ENCODE data around the gene EEPD1.
"Not testable (repeated sequence)": the region's sequence is repeated elsewhere in the genome, so short reads cannot be mapped to it uniquely, and the experiment has no call there.

- not testable (repeated sequence) for TF ChIP-seq CTCF (IDR thresholded peaks at IDR 0.05; ENCODE audit: extremely low read depth in 1 of 2, insufficient read depth in 1 of 2, low read depth in 1 of 2, low read length in 2 of 2); POLR2A (IDR thresholded peaks at IDR 0.05; ENCODE audit: low read depth, low read length); EZH2 (IDR thresholded peaks at IDR 0.05; ENCODE audit: borderline replicate concordance, low read depth, low read length, severe bottlenecking); GATA2 (IDR thresholded peaks at IDR 0.05; ENCODE audit: insufficient read depth, insufficient read length, low read depth, low read length); FOS (IDR thresholded peaks at IDR 0.05; ENCODE audit: borderline replicate concordance, insufficient read depth, low read length); JUN (IDR thresholded peaks at IDR 0.05; ENCODE audit: borderline replicate concordance, insufficient read depth, insufficient read length, low read depth)
These were observed 105.6 kb downstream of the EEPD1 start for GRCh38 chr7:36258510-36259259.
